GDM1 (cell line): ENCODE data around the gene APOL1.

ENCODE experiments used
- DNase-seq: peaks from one replicate; lab custom pipeline; 2025; lab: John Stamatoyannopoulos, UW

APOL1 gene

GRCh38 chr22:36308880-36309279 lies 55.9 kb downstream of the APOL1 start:
- no peak for DNase-seq

GRCh38 chr22:36311386-36312085 lies 58.6 kb downstream of the APOL1 start:
- DNase-seq, result no peak

GRCh38 chr22:36315325-36315724 lies 62.4 kb downstream of the APOL1 start:
- no peak for DNase-seq

GRCh38 chr22:36316419-36316818 lies 63.5 kb downstream of the APOL1 start:
- no peak for DNase-seq
